HG02759 (cell line): ENCODE measurements around the gene MTCL1.

ENCODE experiments used
- ATAC-seq: cut with Tn5 transposase; IDR thresholded peaks from one replicate; pipeline ENCODE4 v1.9.1; 2021; ENCODE audit warnings: mild to moderate bottlenecking, moderate library complexity; ENCODE audit not compliant: unreplicated experiment

The MTCL1 gene

DNA sequence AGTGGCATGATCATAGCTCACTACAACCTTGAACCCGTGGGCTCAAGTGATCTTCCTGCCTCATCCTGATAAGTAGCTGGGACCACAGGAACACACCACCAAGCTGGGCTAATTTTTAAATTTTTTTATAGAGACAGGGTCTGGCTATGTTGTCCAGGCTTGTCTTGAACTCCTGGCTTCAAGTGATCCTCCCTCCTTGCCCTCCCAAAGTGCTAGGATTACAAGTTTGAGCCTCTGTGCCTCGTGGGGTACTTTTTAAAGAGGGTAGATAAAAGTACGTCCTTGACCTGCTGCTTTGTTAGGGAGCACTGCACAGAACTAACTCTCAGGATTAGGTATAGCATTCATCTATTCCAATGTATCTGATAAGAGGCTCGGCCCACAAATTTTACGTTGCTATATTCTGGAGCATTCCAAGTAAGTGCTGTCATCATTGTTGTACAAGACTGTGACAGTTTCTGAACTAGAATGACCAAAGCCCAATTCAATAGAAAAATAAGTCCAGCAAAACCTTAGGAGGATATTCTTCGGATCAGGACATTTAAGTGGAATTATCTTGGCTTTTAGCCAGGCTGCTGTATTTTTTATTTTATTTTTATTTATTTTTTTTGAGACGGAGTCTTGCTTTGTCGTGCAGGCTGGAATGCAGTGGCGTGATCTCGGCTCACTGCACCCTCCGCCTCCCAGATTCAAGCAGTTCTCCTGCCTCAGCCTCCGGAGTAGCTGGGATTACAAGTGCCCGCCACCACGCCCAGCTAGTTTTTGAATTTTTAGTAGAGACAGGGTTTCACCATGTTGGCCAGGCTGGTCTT, 4.1 kb downstream of the MTCL1 start:
- no peak for ATAC-seq

DNA sequence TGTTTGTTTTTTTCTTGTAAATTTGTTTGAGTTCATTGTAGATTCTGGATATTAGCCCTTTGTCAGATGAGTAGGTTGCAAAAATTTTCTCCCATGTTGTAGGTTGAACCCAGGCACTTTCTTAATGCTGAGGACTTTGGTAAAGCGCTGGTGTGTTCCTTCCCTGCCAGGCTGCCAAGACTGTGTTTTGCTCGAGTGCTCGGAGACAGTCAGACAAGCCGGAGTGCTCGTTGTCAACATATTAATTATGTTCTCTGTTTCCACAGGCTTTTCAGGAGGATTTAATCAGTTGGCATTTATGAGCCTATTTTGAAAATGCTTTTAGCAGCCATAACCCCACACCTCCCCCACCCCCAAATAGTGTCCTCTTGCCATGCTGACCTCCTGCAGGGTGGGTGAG, 6.4 kb downstream of the MTCL1 start:
- ATAC-seq, result no peak

DNA sequence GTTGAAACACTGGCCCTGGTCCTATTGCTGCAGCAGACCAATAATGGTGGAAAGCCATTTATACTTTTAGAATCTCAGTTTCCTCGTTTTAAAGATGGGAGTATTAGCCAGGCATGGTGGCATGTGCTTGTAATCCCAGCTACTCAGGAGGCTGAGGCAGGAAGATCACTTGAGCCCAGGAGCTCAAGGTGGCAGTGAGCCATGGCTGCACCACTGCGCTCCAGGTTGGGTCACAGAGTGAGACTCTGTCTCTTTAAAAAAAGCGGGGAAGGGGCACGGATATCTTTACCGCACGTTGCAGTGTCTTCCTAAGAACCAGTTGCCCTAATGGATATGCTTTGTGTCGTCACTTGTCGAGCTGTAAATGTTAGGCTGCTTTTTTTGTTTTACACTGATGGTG, 8.3 kb downstream of the MTCL1 start:
- no peak for ATAC-seq

DNA sequence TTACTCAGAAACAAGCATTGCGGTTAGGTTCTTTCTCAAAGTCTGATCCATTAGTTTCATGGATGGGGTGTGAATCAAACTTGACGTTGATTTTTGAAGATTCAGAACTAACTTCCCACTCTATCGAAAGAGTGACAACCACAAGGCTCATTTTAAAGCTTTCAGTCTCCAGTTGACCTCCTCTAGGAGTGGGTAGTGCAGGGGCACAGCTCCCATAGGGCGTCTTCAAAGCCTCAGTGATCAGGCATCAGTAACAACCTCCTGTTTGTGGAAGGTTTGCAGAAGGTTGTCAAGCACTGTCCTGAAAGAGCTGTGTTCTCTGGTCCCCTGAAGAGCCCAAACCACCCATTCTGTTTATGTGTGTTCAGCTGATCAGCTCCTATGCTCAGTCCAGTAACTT, 10.2 kb downstream of the MTCL1 start:
- no peak for ATAC-seq

DNA sequence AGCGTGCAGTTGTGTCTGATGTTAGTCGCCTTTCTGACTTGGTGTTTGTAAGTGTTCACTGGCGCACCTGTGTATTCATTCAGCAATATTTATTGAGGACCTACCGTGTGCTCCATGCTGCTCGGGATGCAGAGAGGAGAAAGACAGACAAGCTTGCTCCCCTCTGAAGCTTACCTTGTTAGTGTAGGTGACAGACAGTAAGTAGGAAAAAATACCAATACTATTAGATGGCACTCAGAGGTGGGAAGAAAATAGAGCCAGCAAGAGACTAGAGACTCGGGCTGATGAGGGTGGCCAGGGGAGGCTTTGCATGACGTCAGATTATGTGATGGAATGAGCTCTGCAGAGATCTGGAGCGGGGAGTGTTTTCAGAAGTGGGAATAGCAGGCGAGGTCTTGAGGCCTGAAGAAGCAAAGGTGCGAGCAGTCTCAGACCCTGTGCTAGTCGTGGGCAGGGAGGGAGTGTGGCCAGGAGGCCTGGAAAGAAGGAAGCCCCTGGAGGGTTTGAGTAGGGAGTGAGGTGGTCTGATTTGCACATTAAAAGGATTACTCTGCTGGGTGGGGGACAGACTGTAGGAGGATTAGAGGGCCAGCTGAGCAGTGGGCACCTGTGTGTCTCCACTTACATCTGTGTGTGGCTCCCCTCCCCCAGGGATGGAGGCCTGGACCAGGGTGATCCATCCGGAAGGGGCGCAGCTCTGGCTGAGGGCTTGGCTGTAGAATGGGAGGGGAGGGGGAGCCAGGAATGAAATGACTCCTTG, 11.8 kb downstream of the MTCL1 start:
- no peak for ATAC-seq

DNA sequence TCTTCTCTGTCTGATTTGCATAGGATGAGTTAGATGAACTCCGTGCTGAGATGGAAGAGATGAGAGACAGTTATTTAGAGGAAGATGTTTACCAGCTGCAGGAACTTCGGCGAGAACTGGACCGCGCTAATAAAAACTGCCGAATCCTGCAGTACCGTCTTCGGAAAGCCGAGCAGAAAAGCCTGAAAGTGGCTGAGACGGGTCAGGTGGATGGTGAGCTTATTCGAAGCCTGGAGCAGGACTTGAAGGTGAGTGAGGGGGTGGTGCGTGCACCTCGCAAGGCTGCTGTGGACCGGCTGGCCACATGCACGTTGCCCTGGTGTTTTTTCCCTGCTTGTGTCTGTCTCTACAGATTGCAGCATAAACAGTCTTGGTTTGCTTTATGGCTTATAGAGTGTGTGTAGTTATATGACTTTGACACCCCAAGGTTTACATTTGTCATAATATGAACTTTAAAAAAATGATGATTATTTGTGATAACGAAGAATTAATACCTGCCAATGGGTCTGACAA, 13.1 kb downstream of the MTCL1 start:
- ATAC-seq, result no peak

DNA sequence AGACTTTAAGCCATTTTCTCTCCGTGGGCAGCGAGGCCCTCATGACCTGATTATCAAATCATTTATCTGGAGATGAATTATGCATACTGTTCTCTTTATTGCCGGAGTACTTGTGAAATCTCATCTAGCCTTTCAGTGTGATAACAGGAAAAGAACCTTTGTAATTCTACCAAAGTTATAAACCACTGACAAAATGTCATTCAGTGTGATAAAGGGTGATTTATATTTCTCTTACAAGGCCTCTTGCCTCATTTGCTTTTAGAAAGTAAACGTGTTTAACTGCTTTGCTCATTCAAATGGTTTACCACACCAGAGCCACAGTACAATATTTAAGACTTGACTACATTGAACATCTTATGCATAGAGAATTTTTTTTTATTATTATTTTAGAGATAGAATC, 13.8 kb downstream of the MTCL1 start:
- no peak for ATAC-seq

DNA sequence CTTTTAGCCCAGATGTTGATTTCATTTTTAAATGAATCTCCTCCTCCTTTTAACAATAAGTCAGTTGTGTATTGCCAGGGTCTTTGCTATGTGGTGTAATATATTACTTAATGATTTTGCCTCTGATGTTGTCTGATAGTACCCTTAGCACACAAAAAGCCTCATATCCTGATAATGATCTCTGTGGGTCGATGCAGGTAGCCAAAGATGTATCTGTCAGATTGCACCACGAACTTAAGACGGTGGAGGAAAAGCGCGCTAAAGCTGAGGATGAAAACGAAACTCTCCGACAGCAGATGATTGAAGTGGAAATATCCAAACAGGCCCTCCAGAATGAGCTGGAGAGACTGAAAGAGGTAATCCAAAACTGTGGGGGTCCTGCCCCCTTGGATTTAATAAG, 14.8 kb downstream of the MTCL1 start:
- no peak for ATAC-seq

DNA sequence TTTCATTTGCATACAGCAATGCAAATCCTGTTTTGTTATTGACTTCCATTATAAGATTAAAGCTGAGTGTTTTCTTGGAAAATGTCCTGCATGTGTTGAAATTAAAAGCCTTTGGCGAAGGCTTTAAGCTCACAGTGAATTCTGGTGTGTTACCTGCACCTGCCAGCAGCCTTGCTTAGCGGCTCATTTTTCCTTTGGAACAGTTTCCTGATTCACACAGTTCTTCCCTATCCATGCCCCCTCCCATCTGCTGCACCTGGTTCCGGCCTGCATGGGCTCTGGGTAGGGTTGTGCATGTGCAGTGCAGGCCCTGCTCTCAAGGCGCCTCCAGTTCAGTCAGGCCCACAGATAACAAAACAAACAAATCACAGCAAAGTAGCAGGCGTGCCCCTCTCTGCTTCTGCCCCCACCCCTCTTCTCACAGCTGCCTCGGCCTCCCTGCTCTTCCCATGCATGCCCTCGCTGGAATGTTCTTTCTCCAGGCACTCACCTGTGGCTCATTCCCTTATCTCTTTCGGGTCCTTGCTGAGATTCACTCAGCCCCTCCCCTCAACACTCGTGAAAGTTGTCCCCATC, 15.8 kb downstream of the MTCL1 start:
- no peak for ATAC-seq

DNA sequence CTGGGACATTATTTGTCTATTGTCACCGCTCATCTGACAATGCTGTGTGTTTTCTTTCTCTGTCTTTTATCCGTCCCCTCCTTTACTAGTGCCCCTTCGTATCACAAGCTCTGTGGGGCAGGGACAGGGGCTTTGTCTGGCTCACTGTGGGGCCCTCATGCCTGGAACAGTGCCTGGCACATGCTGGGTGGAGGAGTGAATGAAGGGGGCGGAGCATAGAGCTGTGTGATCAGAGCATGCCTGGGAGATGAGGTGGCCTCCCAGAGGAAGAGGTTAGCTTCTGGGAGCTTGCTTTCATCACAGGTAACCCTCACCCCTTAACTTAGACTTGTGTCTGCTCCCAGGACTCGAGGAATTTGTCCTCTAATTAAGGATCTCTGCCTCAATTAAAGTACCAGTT, 16.4 kb downstream of the MTCL1 start:
- ATAC-seq, result no peak

DNA sequence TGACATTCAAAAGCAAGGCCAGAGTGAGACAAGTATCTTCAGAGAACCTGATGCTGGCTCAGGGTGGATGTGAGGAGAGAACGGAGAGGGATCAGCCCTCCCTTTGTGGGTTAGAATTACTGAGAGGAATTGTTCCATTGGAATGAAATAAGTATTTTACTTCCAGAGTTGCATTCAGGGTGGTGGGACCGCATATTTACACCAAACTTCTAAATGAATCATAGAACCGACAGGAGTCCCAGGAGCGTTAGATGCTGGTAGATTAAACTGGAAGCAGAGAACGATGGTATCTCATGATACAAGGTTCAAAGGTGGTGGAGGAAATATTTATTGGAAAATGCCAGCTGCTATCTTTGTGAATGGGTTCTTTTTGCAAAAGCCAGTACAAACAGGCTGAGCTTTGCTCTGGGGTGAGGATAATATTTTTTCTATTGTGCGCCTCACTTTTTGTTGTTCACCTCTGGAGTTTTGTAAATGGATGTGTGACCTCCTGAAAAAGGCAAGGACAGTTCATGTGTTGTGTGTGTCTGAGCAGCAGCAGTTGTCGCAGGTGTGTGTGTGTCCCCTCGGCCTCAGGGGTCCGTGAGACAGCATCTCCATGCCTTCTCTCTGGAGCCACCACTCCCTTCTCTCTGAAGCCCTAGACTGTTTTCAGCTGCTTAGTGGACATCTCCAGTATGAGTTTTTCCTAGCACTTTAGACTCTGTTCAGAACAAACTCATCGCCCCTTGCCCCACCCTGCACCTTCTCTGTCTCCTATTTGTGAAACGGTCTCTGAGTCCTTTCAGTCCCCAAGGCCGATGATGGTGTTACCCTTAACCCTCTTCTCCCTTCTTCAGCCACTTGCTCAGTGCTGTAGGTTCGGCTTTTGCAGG, 17.8 kb downstream of the MTCL1 start:
- no peak for ATAC-seq

DNA sequence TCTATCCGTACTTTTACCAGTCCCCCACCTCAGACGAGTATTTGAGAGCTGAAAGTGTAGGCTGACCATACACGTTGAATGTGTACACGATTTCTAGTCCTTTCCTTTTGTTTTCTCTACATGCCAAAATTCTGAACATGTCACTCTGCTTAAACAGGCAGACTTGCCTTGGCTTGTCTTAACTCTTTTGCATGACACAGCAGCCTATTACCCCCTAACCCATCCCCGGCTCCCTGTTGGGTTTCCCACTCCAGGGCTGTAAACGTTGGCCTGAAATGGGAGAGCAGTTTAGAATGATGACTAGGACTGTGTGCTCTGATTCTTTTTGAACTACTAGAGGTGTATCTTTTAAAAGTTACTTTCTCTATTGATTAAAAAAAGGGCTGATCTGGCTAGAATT, 19.1 kb downstream of the MTCL1 start:
- ATAC-seq, result no peak

DNA sequence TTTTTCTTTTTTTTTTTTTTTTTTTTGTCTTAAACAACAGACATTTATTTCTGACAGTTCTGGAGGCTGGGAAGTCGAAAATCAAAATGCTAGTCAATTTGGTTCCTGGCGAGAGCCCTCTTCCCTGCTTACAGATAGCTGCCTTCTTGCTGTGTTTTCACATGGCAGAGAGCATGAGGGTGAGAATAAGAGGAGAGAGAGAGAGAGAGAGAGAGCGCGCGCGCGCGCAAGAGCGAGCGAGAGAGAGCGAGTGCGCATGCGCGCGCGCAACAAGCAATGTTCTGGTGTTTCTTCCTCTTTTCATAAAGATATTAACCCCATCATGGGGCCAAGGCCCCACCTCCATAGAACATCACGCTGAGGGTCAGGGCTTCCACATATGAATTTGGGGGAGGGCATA, 20.9 kb downstream of the MTCL1 start:
- ATAC-seq, result no peak

DNA sequence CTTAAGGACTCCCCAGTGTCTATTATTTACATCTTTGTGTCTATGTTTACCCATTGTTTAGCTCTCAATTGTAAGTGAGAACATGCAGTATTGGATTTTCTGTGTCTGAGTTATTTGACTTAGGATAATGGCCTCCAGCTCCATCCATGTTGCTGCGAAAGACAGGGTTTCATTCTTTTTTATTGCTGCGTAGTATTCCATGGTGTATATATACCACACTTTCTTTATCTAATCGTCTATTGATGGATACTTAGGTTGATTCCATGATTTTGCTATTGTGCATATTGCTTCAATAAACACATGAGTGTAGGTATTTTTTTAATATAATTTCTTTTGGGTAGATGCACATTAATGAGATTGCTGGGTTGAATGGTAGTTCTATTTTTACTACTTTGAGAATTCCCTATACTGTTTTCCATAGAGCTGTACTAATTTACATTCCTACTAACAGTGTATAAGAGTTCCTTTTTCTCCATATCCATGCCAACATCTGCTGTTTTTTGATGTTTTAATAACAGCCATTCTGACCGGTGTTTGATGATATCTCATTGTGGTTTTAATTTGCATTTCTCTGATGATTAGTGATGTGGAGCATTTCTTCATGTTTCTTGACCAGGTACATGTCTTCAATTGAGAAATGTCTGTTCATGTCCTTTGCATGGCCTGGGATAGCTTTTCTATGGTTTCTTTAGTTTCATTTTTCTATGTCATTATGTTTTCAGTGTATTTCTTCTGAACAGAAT, 21.8 kb downstream of the MTCL1 start:
- ATAC-seq, result no peak

DNA sequence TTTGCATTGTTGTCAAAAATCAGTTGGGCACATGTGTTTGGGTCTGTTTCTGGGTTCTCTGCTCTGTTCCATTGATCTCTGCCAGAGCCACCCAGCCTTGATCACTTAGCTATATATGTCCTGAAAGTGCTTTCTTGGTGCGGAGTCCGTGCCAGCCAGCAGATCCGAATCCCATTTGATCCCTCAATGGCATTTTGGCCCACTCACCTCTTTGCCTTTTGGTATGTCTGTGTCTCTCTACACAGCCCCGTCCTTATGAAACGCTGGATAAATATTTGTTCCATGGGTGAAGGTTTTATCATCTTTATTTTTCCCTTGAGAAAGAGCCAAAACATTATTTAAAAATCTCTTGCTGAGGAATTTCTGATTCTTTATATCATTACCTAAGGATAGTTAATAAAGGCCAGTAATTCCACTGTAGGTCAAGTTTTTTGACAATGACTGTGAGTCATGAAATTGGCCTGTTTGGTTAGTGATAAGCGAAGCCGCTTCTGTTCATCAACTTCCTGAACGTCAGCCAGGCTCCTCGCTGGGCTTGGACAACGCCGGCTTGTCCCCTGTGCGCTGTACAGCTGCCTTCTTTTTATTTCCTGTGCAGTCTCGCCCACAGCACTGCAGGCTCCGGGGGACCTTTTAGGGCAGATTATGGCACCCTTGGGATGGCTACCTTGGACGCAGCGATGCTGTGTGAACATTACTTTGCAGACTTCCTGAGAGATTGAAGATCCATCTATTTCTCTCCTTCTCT, 24.9 kb downstream of the MTCL1 start:
- no peak for ATAC-seq

DNA sequence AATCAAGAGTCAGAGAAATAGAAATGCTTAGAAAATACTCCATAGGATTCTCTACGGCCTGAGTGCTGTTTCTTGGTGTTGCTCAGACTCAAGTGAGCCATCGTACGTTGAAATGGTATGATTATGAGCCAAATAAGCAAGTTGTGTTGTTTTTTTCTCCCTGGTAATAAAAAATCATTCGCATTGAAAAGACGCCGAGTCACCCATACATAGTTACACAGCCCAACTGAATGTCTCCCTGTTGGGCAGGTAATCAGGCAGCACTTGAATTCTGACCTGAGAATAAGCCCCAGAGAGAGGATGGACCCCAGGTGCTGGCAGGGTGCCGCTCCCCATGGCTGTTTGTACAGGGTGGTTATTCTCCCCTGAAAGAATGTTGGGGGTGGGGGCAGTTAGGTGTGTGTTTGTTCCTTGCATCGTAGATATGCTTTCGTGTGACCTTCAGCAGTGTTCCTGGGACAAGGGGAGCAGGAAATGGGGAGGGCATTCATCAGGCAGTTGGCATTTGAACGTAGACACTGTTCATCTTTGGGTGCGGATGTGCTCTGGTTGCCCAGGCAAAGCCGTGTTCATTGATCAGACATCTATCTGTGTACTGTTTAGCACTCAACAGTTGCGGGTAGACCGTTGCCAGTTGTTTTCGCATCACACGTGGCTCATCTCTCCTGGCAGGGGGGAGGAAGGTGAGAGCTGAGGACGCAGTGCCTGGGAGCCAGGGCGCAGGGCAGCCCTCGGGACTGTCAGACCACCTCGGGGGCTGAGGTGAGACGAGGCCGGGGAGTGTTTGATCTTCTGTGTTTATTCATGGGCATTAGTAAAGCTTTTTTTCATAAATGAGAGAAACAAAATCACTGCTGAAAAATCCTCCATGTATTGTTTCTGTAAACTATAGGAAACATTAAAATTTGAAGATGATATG, 27.3 kb downstream of the MTCL1 start:
- ATAC-seq, result no peak

DNA sequence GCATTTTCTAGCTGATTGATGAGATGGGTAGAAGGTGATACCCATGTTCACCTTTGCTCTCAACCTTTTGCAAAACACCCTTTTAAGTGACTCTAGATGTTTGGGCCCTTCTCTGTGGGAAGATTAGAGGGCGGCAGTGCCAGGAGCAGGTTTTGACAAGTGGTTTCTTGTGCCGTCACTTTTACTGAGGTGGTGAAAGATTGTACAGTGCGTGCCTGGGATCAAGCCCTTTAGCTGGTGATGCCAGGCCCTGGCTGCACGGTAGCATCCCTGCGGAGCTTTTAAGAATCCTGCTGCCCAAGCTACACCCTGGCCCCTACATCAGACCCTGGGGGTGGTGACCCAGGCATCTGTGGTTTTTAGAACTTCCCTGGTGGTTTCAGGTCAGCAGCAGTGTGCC, 29.1 kb downstream of the MTCL1 start:
- ATAC-seq, result no peak

DNA sequence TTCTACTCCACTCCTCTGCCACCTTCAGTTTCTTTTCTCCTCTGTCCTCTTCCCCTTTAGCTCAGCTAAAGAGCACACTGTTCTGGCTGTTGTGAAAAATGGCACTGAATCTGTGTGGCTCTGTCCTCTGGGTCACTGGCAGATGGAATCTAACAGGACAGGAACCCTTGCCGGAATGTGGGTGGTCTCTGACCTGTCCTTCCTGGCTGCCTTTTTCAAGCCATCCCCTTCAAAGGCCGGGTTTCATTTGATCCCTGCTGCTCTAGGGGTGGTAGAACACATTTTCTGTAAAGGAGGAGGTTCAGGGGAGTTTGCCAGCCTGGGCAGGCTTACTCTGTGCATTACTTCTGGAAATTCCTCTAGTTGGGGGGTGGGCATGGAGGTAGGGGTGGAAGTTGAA, 29.9 kb downstream of the MTCL1 start:
- ATAC-seq, result no peak

DNA sequence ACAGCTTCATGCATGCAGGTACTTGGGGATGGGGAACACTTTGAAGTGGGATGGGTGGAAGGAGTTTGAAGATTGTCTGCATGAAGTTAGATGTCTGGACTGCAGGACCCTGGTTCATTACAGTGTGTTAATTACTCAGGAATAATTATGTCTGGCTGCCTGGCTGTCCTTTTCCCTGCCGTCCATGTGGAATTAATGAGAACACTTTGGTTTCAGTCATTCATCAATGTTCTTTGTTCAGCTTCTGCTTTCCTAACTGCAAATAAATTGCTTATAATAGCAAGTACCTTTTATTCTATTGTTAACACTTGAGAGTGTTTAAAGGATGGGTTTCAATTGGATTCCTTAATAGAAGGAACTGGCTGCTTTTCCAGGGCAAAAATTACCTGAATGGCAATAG, 35.8 kb downstream of the MTCL1 start:
- no peak for ATAC-seq
